ENCODE results near the gene COA8.

COA8 gene, protein sequence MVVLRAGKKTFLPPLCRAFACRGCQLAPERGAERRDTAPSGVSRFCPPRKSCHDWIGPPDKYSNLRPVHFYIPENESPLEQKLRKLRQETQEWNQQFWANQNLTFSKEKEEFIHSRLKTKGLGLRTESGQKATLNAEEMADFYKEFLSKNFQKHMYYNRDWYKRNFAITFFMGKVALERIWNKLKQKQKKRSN

DNA sequence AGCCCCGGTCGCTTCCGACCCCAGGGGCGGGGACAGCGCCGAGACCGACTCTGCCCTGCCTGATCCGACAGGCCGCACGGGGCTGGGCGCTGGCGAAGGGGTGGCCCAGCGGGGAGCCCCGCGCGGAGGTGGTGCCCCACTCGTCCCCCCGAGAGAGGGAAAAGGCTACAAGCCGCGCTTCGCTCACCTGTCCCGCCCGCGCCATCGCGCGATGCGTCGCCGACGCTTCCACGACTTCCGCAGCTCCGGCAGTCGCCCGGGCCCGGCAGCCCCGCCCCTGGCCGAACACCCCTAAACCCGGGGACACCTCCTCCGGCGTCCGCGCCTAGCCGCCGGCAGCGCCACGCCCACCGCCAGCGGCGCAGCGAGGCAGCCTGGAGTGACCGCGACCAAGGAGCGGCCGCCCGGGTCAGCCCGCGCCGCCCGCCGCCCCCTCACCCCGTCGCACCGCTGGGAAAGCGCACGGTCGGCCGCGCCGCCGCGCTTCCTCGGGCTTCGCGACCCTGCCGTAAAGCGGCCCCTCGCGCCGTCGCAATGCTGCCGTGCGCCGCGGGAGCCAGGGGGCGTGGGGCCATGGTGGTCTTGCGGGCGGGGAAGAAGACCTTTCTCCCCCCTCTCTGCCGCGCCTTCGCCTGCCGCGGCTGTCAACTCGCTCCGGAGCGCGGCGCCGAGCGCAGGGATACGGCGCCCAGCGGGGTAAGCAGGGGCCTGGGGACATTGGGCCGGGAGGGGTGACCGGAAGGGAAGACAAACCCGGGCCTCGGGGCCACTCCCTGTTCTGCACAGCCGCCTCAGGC is at the start of gene COA8, which contains the start of gene BAG5:
COA8 (plus strand) TSS at position 532 of the 797 bp plus-strand sequence; CDS start at position 574, 42 bp downstream.
BAG5 (minus strand) TSS at position 229 of the 797 bp plus-strand sequence. CDS start 1,493 bp downstream, outside the sequence.
- TF ChIP-seq, protein P1, sequence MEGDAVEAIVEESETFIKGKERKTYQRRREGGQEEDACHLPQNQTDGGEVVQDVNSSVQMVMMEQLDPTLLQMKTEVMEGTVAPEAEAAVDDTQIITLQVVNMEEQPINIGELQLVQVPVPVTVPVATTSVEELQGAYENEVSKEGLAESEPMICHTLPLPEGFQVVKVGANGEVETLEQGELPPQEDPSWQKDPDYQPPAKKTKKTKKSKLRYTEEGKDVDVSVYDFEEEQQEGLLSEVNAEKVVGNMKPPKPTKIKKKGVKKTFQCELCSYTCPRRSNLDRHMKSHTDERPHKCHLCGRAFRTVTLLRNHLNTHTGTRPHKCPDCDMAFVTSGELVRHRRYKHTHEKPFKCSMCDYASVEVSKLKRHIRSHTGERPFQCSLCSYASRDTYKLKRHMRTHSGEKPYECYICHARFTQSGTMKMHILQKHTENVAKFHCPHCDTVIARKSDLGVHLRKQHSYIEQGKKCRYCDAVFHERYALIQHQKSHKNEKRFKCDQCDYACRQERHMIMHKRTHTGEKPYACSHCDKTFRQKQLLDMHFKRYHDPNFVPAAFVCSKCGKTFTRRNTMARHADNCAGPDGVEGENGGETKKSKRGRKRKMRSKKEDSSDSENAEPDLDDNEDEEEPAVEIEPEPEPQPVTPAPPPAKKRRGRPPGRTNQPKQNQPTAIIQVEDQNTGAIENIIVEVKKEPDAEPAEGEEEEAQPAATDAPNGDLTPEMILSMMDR (conservative IDR thresholded peaks at IDR 0.05; ENCODE audit: control insufficient read depth, insufficient read depth, low read depth, low read length): no peak
- peak within 1 kb of the TSS; percentile 87 for H3K4me3 ChIP-seq (ENCODE audit: control insufficient read depth, low read depth, low read length)
- peak; percentile 76 for DNase-seq (ENCODE audit: low read depth)

DNA sequence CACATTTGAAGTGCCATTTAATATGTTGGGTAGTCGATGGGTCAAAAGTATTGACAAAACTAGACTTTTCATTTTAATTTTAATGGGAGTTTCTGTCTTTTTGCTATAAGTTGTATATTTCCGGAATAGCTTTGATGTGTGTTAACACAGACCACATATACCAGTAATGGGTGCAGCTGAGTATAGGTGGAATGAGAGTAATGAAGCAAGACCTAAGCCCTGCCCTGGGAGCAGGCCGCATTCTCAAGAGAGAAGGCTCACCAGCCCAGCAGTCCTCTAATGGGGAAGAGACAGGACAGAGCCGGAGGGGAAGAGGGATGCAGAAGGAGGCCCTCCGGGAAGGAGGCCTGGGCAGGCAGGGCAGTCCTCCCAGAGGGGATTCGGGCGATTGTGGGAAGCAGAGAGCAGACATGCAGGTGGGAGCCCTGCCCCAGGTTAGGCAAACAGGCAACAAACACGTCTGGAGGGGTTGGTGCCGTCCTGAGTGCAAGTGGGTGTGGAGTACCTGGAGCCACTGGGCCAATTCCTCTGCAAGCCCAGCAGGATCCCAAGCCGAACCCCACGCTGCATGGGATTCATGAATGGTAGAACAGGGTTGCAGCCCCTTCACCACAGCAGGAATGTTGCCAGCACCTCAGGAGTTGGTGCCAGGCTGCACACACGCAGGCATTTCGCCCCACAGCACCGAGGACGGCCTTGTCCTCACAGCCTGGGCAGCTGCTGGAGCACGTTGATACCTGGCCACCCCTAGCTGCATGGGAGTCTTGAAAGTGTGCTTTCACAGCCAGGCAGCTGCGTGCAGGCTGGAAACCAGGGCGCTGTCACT is 48.0 kb upstream of the COA8 start:
- TF ChIP-seq, protein P1 (conservative IDR thresholded peaks at IDR 0.05; ENCODE audit: control insufficient read depth, insufficient read depth, low read depth, low read length): no peak
- no peak overlapping the region for H3K4me3 ChIP-seq (ENCODE audit: control insufficient read depth, low read depth, low read length)

DNA sequence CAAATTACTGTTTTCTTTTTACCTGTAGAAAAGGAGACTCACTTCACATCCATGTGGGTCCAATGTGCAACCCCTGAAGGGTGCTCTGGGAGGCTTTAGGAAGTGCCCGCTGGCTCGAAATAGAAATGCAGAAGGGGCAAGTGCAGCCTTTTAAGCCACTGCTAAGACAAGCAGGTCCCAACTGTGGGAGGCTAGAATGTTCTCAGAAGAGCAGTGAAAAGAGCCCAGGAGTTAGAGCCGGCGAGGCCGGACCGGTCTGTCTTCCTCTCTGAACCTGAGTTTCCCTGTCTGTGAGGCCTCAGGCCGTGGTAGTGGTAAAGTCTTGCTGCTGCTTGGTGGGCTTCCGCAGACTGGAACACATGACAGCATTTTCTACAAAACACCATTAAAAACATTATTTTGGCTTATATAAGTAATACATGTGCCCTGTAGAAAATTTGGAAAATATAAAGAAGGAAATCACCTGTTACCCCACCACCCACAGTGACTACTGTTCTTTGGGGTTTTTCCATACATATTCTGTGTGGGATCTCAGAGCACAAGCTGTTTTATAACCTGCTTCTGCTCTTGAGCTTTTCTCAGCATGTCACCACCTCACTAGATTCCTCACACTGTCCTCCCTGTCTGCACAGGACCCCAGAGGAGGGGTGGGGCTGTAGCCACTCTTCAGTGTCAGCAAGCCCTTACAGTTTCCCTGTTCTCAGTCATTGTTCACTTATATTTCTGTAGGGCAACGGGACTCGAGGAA is 46.2 kb upstream of the COA8 start:
- no peak for DNase-seq (ENCODE audit: low read depth)
- TF ChIP-seq, protein P1 (conservative IDR thresholded peaks at IDR 0.05; ENCODE audit: control insufficient read depth, insufficient read depth, low read depth, low read length): no peak
- no peak overlapping the region for H3K4me3 ChIP-seq (ENCODE audit: control insufficient read depth, low read depth, low read length)

More for the DNA sequence above, 48.0 kb upstream of the COA8 start:
- DNase-seq (ENCODE audit: low read depth): no peak

DNA sequence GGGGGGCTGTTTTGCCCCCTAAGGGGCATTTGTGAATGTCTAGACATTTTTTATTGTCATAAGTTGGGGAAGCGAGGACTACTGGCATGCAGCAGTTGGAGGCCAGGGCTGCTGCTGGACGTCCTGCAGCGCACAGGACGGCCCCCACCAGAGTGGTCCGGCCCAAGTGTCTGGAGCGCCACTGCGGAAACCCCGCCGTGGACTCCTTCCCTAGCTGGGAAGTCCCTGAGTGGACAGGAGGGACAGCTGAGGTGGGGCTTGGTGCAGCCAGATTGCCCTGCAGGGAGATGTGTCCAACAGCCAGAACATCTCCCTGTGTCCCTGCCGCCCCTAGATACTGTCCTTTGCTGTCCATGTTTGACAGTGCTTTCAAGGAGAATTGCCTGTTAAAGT is 45.6 kb upstream of the COA8 start:
- H3K4me3 ChIP-seq (ENCODE audit: control insufficient read depth, low read depth, low read length): no peak overlapping the region
- TF ChIP-seq, protein P1 (conservative IDR thresholded peaks at IDR 0.05; ENCODE audit: control insufficient read depth, insufficient read depth, low read depth, low read length): no peak
- no peak for DNase-seq (ENCODE audit: low read depth)

DNA sequence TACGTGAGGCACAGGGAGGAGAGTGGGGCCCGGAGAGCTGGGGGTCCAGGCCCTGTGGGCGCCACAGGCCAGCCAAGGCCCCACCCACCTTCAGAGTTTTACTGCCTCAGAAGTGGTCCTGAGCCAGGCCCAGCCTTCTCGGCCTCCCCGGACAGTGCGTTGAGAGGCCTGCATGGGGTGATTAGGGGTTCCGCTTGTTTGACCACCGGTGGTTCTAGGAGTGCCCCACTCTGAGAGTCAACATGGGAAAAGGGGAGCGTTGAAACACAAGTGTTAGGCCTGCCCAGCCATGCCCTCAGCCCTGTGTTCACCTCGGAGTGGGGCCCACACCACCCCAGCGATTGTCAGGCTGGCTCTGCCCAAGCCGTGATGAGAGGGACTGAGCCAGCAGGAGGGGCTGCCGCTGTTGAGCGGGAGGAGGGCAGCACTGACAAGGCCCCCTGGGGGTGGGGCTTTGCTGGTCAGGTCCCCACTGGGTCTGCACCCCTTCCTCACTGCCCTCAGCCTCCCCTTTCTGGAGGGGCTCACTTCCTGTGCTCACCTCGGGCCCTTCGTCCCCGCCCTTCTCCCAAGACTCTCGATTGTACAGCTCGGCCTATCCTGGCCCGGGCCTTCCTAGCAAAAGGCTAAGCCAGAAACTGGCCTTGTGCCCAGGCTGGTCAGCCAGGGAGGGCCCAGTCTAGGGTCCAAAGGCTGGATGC is 44.9 kb upstream of the COA8 start:
- DNase-seq (ENCODE audit: low read depth): no peak
- TF ChIP-seq, protein P1 (conservative IDR thresholded peaks at IDR 0.05; ENCODE audit: control insufficient read depth, insufficient read depth, low read depth, low read length): no peak
- no peak overlapping the region for H3K4me3 ChIP-seq (ENCODE audit: control insufficient read depth, low read depth, low read length)
